HG02973 (cell line): ENCODE measurements around the gene MPHOSPH8.
"Not testable (repeated sequence)": the region's sequence is repeated elsewhere in the genome, so short reads cannot be mapped to it uniquely, and the experiment has no call there.

Experiments used
- ATAC-seq: cut with Tn5 transposase; IDR thresholded peaks from one replicate; pipeline ENCODE4 v1.9.1; 2021; ENCODE audit warnings: moderate library complexity; ENCODE audit not compliant: unreplicated experiment

MPHOSPH8 gene

GRCh38 chr13:19632915-19633478 lies 462 bp upstream of the MPHOSPH8 start:
- no peak for ATAC-seq

- peak; percentile 25 for ATAC-seq
Observed at GRCh38 chr13:19634256-19634740, 839 bp downstream of the MPHOSPH8 start.

GRCh38 chr13:19635926-19636325 lies 2.5 kb downstream of the MPHOSPH8 start:
- not testable (repeated sequence) for ATAC-seq

DNA sequence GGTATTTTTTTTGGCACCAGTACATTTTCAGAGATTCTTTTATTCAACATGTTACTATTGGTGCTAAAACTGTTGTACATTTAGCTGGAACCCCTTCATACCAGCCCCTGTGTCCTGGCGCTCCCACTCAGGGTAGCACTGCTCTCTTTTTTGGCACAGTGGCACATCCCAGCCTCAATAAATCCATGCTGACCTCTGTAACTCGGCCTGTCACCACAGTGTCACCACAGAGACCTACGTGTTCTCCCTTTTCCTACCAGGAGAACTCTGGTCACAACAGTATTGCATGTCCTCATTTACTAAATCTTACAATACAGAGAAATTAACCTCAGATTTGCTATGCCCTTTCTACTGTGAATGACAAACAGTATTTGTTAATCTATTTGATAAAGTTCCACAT lies 10.2 kb downstream of the MPHOSPH8 start:
- ATAC-seq = no peak

DNA sequence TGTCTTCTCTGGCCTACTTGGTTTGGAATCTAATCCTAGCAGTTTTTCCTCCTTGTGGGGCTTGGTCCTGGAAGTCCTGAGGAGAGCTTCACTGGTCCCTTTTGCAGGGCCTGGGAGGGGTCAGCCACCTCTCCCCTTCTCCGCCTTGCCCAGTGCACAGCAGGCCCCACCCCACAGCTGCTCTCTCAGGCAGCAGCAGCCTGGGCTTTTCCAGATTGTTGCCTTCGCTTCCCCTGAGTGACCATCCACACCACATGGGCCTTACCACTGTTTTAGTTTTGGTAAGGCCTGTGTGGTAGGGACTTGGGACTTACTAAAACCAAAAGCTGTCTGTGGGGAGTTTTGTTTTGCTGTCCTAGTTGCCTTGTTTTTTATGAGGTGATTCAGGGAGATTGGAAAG lies 11.5 kb downstream of the MPHOSPH8 start:
- ATAC-seq = no peak

GRCh38 chr13:19646063-19646462 lies 12.6 kb downstream of the MPHOSPH8 start:
- no peak for ATAC-seq

DNA sequence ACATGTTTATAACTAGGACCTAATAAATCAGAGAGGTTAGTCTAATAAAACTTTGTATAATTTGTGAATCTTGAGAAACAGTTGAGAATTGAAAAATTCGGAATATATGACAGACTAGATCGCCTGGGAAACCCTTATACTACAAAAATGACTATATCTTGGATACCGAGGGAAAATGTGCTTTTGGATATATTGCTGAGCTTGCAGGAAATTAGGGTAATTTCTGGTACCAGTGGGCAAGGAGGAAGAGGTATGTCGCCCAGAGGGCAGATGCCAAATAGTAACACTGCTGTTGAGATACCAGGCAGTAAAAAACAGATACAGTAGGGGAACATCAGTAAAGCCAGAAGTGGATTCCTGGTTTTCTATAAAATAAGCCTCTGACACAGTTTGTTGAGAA lies 17.3 kb downstream of the MPHOSPH8 start:
- ATAC-seq = no peak

GRCh38 chr13:19657872-19658591 lies 24.6 kb downstream of the MPHOSPH8 start:
- ATAC-seq = no peak

DNA sequence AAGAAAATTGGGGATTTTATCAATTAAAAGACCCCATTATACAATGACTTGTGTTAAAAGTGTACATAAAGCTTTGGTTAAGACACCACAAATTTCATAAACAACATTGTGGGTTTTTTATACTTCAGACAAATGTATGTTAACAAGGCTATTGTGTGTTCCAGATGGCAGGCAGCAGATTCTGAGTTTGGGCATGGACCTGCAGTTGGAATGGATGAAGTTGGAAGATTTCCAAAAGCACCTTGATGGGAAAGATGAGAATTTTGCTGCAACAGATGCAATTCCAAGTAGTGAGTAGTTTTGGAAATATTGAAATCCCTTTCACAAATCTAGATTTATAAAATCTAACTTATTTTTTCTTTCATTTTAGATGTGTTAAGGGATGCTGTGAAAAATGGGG lies 25.4 kb downstream of the MPHOSPH8 start:
- ATAC-seq = no peak

DNA sequence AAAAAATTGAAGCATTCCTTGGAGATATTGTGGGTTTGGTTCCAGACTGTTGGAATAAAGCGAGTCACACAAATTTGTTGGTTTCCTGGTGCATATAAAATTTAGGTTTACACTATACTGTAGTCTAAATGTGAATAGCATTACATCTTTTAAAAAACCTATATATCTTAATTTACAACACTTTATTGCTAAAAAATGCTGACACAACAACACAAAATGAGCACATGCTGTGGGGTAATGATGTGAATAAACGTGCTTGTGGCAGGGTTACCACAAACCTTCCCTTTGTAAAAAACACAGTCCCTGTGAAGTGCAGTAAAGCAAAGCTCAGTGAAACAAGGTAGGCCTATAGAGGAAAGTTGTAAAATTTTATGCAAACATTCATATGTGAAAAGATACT lies 27.7 kb downstream of the MPHOSPH8 start:
- ATAC-seq = no peak

DNA sequence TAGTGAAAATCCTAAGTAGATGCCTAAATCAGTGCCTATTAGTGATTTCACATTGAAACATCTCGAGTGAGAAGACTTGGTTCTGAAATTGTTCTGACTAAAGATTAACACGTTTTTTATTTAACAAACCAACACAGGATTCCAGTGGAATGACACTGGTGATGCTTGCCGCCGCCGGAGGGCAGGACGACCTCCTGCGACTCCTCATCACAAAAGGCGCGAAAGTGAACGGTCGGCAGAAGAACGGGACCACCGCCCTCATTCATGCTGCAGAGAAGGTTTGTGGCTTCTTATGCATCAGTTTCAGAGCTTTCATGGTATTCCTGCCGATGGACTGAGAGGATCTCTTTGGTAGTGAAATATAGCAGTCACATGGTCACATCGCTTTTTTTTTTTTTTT lies 28.1 kb downstream of the MPHOSPH8 start:
- no peak for ATAC-seq

GRCh38 chr13:19663416-19663979 lies 30.0 kb downstream of the MPHOSPH8 start:
- ATAC-seq = no peak

- no peak for ATAC-seq
Observed at GRCh38 chr13:19664481-19665230, 31.2 kb downstream of the MPHOSPH8 start.

DNA sequence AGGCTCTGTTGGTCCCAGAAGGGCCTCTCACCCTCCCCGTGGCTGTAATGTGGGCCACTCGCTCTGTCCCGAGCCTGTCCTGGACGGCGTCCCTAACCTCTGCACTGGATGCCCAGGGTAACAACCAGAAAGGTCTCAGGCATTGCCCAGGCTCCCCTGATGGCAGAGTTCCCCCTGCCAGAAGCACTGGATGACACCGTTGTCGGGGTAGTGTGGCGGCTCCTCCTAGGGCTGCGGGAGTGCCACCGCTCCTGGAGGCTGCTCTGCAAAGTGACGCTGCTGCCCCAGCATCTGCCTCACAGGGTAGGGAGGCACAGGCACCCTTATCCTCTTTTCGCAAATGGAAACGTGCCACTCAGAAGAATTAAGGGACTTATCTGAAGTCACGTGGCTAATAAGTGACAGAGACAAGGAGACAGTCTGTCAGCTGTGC lies 32.0 kb downstream of the MPHOSPH8 start:
- ATAC-seq = no peak

GRCh38 chr13:19668778-19669177 lies 35.3 kb downstream of the MPHOSPH8 start:
- no peak for ATAC-seq

DNA sequence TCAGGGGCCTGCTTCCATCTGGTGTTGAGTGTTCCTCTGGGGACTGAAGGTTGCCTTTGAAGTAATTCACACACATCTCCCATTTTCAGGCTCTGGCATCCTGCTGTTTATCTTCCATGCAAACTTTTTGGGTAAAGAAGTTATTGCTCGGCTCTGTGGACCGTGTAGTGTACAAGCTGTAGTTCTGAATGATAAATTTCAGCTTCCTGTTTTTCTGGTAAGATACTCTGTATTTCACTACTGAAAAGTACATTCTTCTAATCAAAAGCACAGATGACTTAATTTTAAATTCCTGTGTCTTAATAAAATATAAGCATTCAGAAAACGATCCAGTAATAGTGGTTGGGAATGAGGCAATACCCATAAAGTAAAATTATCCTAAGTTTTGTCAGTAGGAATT lies 36.7 kb downstream of the MPHOSPH8 start:
- no peak for ATAC-seq

GRCh38 chr13:19672990-19673389 lies 39.5 kb downstream of the MPHOSPH8 start:
- no peak for ATAC-seq

DNA sequence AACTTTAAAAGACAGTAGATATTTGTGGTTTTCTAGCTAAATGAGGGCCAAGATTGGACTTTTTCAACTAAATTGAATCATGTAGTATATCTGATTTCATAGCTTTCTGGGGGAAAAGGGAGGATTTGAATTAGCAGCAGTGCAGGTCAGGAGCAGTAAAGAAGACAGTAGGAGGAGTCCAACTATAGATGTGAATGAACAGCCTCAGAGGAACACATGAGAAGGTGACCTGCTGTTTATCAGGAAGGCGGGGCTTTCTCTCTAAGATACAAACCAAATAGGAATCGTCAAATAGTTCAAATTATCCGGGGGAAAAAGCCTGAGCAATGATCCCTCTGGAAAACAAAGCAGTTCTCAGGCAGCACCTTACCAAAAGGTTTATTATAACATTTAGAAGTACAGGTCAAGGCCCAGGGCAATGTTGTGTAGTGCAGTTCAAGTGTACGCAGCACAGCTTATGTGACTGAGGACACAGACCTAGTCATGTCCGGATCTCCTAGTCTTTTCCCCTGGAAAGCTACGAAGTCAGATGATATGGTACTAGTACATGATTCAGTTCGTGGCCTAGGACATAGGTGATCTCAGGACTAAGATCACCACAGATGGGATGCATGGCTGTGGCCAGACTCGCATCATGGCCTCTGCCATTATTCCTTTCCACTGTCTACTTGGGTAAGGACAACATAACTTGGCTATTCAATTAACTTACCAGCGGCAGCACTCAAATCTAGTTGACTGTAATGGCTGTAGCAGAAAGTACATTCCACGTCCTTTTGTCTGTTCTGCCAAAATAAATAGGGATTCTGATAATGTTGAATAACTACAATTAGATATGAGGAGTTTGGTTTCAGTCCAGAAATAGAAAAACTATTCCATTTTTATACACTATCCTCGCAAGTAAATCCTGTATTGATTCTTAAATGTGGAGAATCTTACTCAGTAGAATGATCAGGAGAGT lies 40.3 kb downstream of the MPHOSPH8 start:
- no peak for ATAC-seq

DNA sequence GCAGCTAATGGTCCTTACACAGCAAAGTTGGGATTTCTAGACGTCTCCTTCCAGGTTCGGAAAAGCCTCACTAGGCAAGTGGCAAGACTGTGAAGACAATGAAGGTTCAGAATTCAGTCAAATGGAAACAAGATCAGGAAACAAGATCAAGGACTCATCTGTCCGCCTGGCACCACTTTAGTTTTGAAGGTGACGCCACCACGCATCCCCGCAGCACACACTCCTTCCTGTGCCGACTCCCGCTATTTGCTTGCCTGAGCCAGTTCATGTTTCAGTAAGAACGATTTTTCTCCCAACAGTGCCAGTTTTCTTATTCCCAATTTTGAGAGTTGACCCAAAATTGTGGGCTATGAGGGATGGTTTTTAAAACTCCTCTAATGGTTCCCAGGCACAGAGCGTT lies 41.4 kb downstream of the MPHOSPH8 start:
- ATAC-seq = no peak

- no peak for ATAC-seq
Observed at GRCh38 chr13:19676168-19676567, 42.7 kb downstream of the MPHOSPH8 start.
